HFF-Myc (cell line): Measurements from ENCODE around the gene NARS2.

ENCODE experiments used
- DNase-seq: peaks from one replicate; pipeline ENCODE4 v3.0.0-alpha.2; 2011; ENCODE audit warnings: low read depth; ENCODE audit errors: extremely low read depth
- H3K4me3 ChIP-seq: replicated peaks from 2 replicates; pipeline ENCODE4 v1.5.1; 2011; ENCODE audit warnings: low read depth, mild to moderate bottlenecking, control low read depth, low read length
- TF ChIP-seq, protein P1 (sequence below): IDR thresholded peaks from 2 replicates; pipeline ENCODE4 v1.5.1; 2012; ENCODE audit warnings: mild to moderate bottlenecking, low read depth, low read length, control low read depth; ENCODE audit errors: missing control alignments

NARS2 gene

DNA sequence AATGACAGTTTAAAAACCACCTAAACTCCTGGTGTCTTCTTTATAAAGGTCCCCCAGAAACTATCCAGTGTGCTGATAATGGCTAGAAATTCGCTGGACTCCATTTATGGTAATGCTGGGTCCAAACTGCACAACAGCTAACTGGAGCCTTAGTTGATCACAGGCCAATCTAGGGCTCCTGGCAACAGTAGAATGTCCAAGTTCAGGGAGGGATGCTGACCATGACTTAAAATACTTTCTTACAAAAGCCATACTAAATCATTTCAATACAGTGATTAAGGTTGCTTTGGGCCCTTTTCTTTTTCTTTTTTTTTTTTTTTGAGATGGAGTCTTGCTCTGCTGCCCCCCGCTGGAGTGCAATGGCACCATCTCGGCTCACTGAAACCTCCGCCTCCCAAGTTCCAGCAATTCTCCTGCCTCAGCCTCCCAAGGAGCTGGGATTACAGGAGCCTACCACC is 142.6 kb downstream of the NARS2 start:
- TF ChIP-seq, protein P1, sequence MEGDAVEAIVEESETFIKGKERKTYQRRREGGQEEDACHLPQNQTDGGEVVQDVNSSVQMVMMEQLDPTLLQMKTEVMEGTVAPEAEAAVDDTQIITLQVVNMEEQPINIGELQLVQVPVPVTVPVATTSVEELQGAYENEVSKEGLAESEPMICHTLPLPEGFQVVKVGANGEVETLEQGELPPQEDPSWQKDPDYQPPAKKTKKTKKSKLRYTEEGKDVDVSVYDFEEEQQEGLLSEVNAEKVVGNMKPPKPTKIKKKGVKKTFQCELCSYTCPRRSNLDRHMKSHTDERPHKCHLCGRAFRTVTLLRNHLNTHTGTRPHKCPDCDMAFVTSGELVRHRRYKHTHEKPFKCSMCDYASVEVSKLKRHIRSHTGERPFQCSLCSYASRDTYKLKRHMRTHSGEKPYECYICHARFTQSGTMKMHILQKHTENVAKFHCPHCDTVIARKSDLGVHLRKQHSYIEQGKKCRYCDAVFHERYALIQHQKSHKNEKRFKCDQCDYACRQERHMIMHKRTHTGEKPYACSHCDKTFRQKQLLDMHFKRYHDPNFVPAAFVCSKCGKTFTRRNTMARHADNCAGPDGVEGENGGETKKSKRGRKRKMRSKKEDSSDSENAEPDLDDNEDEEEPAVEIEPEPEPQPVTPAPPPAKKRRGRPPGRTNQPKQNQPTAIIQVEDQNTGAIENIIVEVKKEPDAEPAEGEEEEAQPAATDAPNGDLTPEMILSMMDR, result peak; percentile 60
- H3K4me3 ChIP-seq, result no peak overlapping the region
- no peak for DNase-seq

DNA sequence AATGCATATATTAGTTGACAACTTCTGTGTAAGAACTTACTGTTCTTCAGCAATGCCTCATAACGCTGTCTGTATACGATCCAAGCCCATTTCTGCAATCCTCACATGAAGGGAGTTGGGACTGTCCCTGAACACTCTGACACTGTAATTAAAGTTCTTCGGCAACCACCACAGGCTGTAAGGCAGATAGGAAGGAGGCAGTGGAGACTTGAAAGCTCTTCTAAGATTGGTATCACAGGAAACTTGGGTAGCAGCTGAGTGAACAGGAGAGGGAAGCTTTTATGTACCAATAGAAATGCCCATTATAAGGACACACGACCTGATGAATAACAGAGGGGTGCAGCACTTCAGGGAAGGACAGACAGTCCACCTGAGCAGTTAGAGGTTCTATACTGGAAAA is 145.0 kb downstream of the NARS2 start:
- no peak for DNase-seq
- H3K4me3 ChIP-seq, result no peak overlapping the region
- TF ChIP-seq, protein P1, result no peak

DNA sequence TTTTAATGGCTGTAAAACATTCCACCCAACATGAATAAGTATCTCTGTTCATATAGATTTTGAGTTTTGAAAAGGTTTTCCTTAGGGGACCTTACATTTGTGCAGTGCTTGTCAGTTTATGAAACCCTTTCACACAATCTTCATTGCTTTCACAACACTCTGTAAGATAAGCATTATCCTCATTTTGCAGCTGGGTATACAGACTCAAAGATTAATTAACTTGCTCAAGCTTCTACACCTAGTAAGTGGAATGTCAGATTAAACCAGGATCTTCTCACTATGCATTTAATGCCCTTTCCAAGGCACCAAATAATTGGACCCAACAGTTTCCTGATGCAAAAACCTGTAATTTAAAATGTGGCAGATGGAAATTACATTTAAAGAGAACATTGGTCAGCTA is 145.5 kb downstream of the NARS2 start:
- TF ChIP-seq, protein P1, result no peak
- H3K4me3 ChIP-seq, result no peak overlapping the region
- no peak for DNase-seq

DNA sequence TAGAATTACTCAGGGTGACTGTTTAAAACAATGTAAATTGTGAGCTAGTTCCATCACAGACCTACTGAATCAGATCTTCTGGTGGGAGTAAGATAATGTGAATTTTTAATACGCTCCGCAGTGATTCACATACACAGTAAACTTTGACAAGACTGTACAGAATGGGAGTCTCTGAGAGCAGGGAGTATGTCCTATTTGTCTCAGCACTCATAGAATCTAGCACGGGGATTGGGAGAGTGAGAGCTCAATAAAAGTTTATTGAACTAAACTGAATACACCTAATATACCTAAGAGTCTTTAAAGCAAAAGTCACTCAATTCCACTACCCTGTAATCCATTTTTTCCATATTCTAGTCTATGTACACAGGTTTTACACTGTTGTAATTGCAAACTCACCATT is 145.9 kb downstream of the NARS2 start:
- TF ChIP-seq, protein P1, result no peak
- H3K4me3 ChIP-seq, result no peak overlapping the region
- DNase-seq, result no peak

DNA sequence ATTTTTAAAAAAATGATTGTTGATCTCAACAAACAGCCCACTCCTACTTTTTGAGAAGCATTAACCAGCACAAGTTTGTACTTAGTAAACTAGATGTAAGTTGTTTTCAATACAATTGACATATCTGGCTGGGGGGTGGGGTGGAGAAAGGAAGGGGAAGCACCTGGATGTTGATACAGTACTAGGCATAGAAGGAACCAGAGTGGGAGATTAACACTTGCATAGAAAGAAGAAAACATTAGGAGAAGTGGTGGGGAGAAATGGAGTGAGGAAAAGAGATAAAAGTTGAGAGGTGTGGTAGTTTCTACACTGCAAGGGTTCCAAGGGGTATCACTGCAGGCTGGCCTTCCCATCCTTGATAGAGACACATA is 146.4 kb downstream of the NARS2 start:
- TF ChIP-seq, protein P1, result no peak
- no peak for DNase-seq
- H3K4me3 ChIP-seq, result no peak overlapping the region

DNA sequence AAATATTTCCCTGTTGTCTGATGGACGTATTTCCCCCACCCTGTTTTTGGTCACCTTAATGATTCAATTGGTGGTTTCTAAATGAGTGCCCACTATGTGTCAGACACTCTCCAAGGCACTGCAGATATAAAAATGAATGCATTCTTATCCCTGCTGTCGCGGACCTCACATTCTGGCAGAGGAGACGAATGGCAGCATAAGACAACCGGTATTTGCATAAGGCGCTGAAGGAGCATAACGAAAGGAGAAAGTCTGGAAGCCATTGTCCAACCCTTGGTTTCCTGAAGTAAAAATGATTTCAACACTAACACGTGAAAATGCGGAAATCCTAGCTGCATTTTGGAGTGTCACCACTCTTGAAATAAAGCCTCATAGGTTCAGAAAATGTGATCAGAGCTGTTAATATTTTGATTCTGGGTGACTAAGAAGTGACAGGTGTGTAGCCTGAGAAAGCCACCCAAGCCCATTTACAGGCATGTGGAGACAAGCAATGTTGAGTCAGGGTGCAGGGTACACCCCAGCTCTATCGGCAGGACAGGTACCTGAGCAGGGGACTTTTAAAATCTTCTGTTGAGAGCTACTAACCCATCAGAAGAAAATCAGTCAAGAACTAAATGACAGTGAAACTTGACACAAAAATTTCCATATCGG is 146.9 kb downstream of the NARS2 start:
- no peak overlapping the region for H3K4me3 ChIP-seq
- TF ChIP-seq, protein P1, result no peak
- DNase-seq, result no peak

DNA sequence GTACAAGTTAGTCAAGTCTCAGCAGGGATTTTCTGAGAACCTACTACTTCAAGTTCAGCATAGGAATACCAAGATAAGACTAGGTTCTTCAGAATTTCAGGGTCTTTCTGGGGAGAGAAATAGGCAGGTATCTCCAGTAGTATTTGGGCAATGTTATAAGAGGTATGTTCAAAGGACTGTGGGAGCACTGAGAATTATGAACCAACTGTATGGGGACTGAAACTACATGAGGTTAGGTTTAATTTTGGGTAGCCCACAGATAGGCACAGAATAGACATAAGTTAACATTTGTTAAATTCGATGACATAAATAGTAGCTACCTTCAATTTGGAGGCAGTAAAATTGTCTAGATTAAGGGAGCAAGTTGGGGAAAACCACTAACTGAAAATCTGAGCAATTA is 147.8 kb downstream of the NARS2 start:
- H3K4me3 ChIP-seq, result no peak overlapping the region
- no peak for DNase-seq
- TF ChIP-seq, protein P1, result no peak
